ENCODE measurements around the gene MLNR. TPM values are rescaled to one million over a fixed set of nuclear protein-coding genes. Genes with fewer than 3 reads are reported as not detected.

Gene MLNR
- total RNA-seq: not detected
- long read RNA-seq: 0 reads

DNA sequence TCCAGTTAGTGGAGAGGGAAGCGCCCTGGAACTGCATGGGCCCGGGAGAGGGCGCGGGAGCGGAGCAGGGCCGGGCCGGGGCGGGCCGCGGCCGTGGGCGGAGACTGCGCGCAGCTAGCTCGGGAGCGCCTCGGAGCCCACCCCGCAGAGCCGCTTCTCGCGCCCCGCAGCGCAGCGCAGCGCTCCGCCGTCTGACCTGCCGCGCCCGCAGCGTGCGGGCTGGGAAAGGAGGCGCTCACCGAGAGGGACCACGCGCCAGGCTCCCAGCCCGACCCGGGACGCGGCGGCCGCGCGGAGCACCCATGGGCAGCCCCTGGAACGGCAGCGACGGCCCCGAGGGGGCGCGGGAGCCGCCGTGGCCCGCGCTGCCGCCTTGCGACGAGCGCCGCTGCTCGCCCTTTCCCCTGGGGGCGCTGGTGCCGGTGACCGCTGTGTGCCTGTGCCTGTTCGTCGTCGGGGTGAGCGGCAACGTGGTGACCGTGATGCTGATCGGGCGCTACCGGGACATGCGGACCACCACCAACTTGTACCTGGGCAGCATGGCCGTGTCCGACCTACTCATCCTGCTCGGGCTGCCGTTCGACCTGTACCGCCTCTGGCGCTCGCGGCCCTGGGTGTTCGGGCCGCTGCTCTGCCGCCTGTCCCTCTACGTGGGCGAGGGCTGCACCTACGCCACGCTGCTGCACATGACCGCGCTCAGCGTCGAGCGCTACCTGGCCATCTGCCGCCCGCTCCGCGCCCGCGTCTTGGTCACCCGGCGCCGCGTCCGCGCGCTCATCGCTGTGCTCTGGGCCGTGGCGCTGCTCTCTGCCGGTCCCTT lies at the start of gene MLNR:
Gene MLNR, plus strand, starts transcription at position 303 of the 820 bp plus-strand sequence. Its CDS starts 0 bp downstream, at position 303.
- ATAC-seq: peak; percentile 79 to 84 (median 82)
- Histone ChIP-seq H3K4me1 (peaks cover 0 to 5% (median under 1%) of the 10 kb centered on the region in 4 donors), H3K36me3 (no peaks in the 10 kb centered on the region), H3K27ac (no peak within 1 kb of the TSS), H3K9me3 (no peaks in the 10 kb centered on the region), H3K4me3 (peak within 1 kb of the TSS; percentile 9 to 51 (median 32)), H3K27me3 (peaks cover 0 to 5% of the 10 kb centered on the region in 2 donors)
- TF ChIP-seq POLR2A (IDR thresholded peaks at IDR 0.05): no peak
- TF ChIP-seq, protein P1, sequence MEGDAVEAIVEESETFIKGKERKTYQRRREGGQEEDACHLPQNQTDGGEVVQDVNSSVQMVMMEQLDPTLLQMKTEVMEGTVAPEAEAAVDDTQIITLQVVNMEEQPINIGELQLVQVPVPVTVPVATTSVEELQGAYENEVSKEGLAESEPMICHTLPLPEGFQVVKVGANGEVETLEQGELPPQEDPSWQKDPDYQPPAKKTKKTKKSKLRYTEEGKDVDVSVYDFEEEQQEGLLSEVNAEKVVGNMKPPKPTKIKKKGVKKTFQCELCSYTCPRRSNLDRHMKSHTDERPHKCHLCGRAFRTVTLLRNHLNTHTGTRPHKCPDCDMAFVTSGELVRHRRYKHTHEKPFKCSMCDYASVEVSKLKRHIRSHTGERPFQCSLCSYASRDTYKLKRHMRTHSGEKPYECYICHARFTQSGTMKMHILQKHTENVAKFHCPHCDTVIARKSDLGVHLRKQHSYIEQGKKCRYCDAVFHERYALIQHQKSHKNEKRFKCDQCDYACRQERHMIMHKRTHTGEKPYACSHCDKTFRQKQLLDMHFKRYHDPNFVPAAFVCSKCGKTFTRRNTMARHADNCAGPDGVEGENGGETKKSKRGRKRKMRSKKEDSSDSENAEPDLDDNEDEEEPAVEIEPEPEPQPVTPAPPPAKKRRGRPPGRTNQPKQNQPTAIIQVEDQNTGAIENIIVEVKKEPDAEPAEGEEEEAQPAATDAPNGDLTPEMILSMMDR (IDR thresholded peaks at IDR 0.05): peak in 1 of 4 donors; percentile 20
- intact Hi-C loops (cut with DNase I): no loop called here
- DNase-seq: peak in 2 of 3 donors; percentile 54 to 65
- WGBS (ENCODE audit: insufficient coverage, low coverage, low lambda C conversion rate, missing lambda C conversion rate): 0% methylated on average over 4 of the region's 111 CpGs

- Histone ChIP-seq H3K27ac (no peak overlapping the region), H3K4me3 (no peak overlapping the region), H3K4me1 (no peaks in the 10 kb centered on the region), H3K27me3 (no peaks in the 10 kb centered on the region), H3K9me3 (no peaks in the 10 kb centered on the region), H3K36me3 (peaks cover 0 to 62% (median 12%) of the 10 kb centered on the region in 4 donors)
- TF ChIP-seq, protein P1 (IDR thresholded peaks at IDR 0.05): no peak
- TF ChIP-seq POLR2A (IDR thresholded peaks at IDR 0.05): no peak
- no peak for ATAC-seq
- no peak for DNase-seq
- intact Hi-C loops (cut with DNase I): no loop called here
These were observed 48.8 kb upstream of the MLNR start for GRCh38 chr13:49171359-49171758.

GRCh38 chr13:49183672-49184325 lies 36.3 kb upstream of the MLNR start:
- no peak overlapping the region for H3K27ac ChIP-seq

DNA sequence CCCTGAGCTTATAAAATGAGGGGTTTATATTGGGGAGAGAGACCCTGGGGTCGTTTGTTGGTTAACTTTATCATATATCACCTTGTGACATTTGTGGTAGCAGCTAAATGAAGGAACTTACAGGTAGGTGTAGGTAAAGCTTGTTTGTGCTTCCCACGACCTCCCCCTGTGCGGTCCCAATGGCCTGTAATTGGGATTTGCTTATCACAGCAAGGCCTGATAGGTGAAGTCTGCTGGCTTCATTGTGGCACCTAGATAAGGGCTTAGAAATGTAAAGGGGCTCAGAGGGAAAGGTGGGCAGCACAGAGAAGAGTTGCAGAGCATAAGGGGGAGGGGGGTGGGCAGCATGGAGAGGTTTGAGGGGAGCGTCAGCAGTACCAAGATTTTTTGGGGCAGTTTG lies 35.5 kb upstream of the MLNR start:
- no peaks in the 10 kb centered on the region for H3K4me1 ChIP-seq
- H3K36me3 ChIP-seq: peaks cover 5 to 50% (median 28%) of the 10 kb centered on the region in 4 donors
- ATAC-seq (no peak), DNase-seq (no peak)
- TF ChIP-seq, protein P1 (IDR thresholded peaks at IDR 0.05): no peak
- TF ChIP-seq POLR2A (IDR thresholded peaks at IDR 0.05): no peak
- WGBS (ENCODE audit: insufficient coverage, low coverage, low lambda C conversion rate, missing lambda C conversion rate): 85% methylated on average over 3 of the region's 4 CpGs
- H3K27me3 ChIP-seq: no peaks in the 10 kb centered on the region
- no peak overlapping the region for H3K27ac ChIP-seq
- intact Hi-C loops (cut with DNase I): no loop called here
- H3K4me3 ChIP-seq: no peak overlapping the region
- H3K9me3 ChIP-seq: no peaks in the 10 kb centered on the region

More at GRCh38 chr13:49183672-49184325, 36.3 kb upstream of the MLNR start:
- WGBS (ENCODE audit: insufficient coverage, low coverage, low lambda C conversion rate, missing lambda C conversion rate): 33% methylated on average over 1 of the region's 1 CpG
- Histone ChIP-seq H3K9me3 (no peaks in the 10 kb centered on the region), H3K36me3 (peaks cover 5 to 50% (median 30%) of the 10 kb centered on the region in 4 donors), H3K4me1 (no peaks in the 10 kb centered on the region), H3K4me3 (no peak overlapping the region), H3K27me3 (no peaks in the 10 kb centered on the region)
- ATAC-seq (peak in 1 of 4 donors; percentile 25), DNase-seq (no peak)
- intact Hi-C loops (cut with DNase I): no loop called here
- TF ChIP-seq, protein P1 (IDR thresholded peaks at IDR 0.05): no peak
- TF ChIP-seq POLR2A (IDR thresholded peaks at IDR 0.05): no peak

Measured in right lobe of liver (tissue), 6 donors.